ENCODE data around the gene MICU1.

- no peak for TF ChIP-seq CTCF (IDR thresholded peaks at IDR 0.05)
- no peak for TF ChIP-seq POLR2A (IDR thresholded peaks at IDR 0.05)
These were observed 217.8 kb downstream of the MICU1 start for GRCh38 chr10:72407927-72408600.
